GM23338 (cell line): ENCODE data around the gene SERP1. TPM values are rescaled to one million over a fixed set of nuclear protein-coding genes. Genes with fewer than 3 reads are reported as not detected.

Experiments used
- ATAC-seq: fragments of 200-7000 bp; cut with Tn5 transposase; 3 replicates; pipeline ENCODE4 v1.9.1; 2020
- DNase-seq: peaks from one replicate; pipeline ENCODE4 v3.0.0-alpha.2; 2015; ENCODE audit warnings: low spot score
- H2AFZ ChIP-seq: fragments of 200-600 bp; sonication (generic); 2 replicates; pipeline ENCODE4 v1.8.0; 2016; ENCODE audit warnings: antibody characterized with exemption, mild to moderate bottlenecking, moderate library complexity
- H3F3A ChIP-seq: fragments of 200-600 bp; sonication (generic); replicated peaks from 2 replicates; pipeline ENCODE4 v1.8.0; 2017; ENCODE audit warnings: antibody characterized with exemption, mixed run types, low read depth
- H3K27ac ChIP-seq: fragments of 200-600 bp; sonication (generic); 2 replicates; pipeline ENCODE4 v1.6.1; 2016; ENCODE audit warnings: low read depth
- H3K27me3 ChIP-seq: fragments of 200-600 bp; sonication (generic); 2 replicates; pipeline ENCODE4 v1.8.0; 2016; ENCODE audit warnings: mild to moderate bottlenecking, mixed run types, moderate library complexity; ENCODE audit not compliant: insufficient read depth
- H3K36me3 ChIP-seq: fragments of 200-600 bp; sonication (generic); 2 replicates; pipeline ENCODE4 v1.8.0; 2016; ENCODE audit warnings: mild to moderate bottlenecking; ENCODE audit not compliant: insufficient read depth
- H3K4me1 ChIP-seq: fragments of 200-600 bp; sonication (generic); 2 replicates; pipeline ENCODE4 v1.8.0; 2016; ENCODE audit warnings: mild to moderate bottlenecking, moderate library complexity; ENCODE audit not compliant: insufficient read depth
- H3K4me2 ChIP-seq: fragments of 200-600 bp; sonication (generic); 2 replicates; pipeline ENCODE4 v1.7.1; 2017; ENCODE audit warnings: mixed run types
- H3K4me3 ChIP-seq: fragments of 200-600 bp; sonication (generic); 2 replicates; pipeline ENCODE4 v1.6.1; 2016; ENCODE audit warnings: mixed run types
- H3K79me2 ChIP-seq: fragments of 200-600 bp; sonication (generic); replicated peaks from 2 replicates; pipeline ENCODE4 v1.8.0; 2017; ENCODE audit warnings: mild to moderate bottlenecking; ENCODE audit not compliant: insufficient read depth
- H3K9me2 ChIP-seq: fragments of 200-600 bp; sonication (generic); 2 replicates; pipeline ENCODE4 v1.8.0; 2017; ENCODE audit not compliant: insufficient read depth
- H4K20me1 ChIP-seq: fragments of 200-600 bp; sonication (generic); replicated peaks from 2 replicates; pipeline ENCODE4 v1.8.0; 2017; ENCODE audit warnings: mild to moderate bottlenecking; ENCODE audit not compliant: insufficient read depth
- H3K27ac Mint-ChIP-seq: 2 replicates; pipeline ENCODE4 v1.8.0; 2020; ENCODE audit warnings: inconsistent platforms, mild to moderate bottlenecking, moderate library complexity, mixed read lengths
- H3K27me3 Mint-ChIP-seq: 3 replicates; pipeline ENCODE4 v1.8.0; 2022; ENCODE audit warnings: low read depth, mild to moderate bottlenecking, moderate library complexity, mixed read lengths, inconsistent platforms; ENCODE audit not compliant: insufficient read depth, poor library complexity
- H3K36me3 Mint-ChIP-seq: 3 replicates; pipeline ENCODE4 v1.8.0; 2021; ENCODE audit warnings: low read depth, mild to moderate bottlenecking, inconsistent platforms, moderate library complexity, mixed read lengths
- H3K4me1 Mint-ChIP-seq: 3 replicates; pipeline ENCODE4 v1.8.0; 2020; ENCODE audit warnings: mild to moderate bottlenecking, inconsistent platforms, mixed read lengths
- H3K4me3 Mint-ChIP-seq: 3 replicates; pipeline ENCODE4 v1.8.0; 2021; ENCODE audit warnings: moderate library complexity, mild to moderate bottlenecking, inconsistent platforms, mixed read lengths
- H3K9me3 Mint-ChIP-seq: 3 replicates; pipeline ENCODE4 v1.8.0; 2020; ENCODE audit warnings: moderate library complexity, mild to moderate bottlenecking, inconsistent platforms, mixed read lengths
- CREB1 ChIP-seq: fragments of 250-450 bp; sonication (Bioruptor Pico); IDR thresholded peaks from 2 replicates; pipeline ENCODE4 v1.5.0; 2020; ENCODE audit warnings: low read depth, mild to moderate bottlenecking, moderate library complexity
- EZH2phosphoT487 ChIP-seq: fragments of 200-600 bp; sonication (generic); IDR thresholded peaks from one replicate; pipeline ENCODE4 v1.8.1; 2018; ENCODE audit warnings: antibody characterized with exemption; ENCODE audit not compliant: unreplicated experiment
- JUNB ChIP-seq: IDR thresholded peaks from one replicate; pipeline ENCODE4 v1.6.1; 2016; ENCODE audit warnings: antibody characterized with exemption; ENCODE audit not compliant: unreplicated experiment
- NANOG ChIP-seq: IDR thresholded peaks from 2 replicates; pipeline ENCODE4 v1.6.1; 2016; ENCODE audit warnings: antibody characterized with exemption, borderline replicate concordance
- STAT1 ChIP-seq: IDR thresholded peaks from one replicate; pipeline ENCODE4 v1.6.1; 2016; ENCODE audit warnings: antibody characterized with exemption; ENCODE audit not compliant: unreplicated experiment
- ZNF114 ChIP-seq: fragments of 250-450 bp; sonication (Bioruptor Pico); IDR thresholded peaks from 2 replicates; pipeline ENCODE4 v1.5.0; 2020; ENCODE audit warnings: mild to moderate bottlenecking, moderate library complexity
- polyA plus RNA-seq: library from polyadenylated mRNA; unstranded; fragments of >200 nt; fragmentation: Nextera tagmentation; extraction: Ambion mirVana; gene quantifications from 2 replicates; pipeline ENCODE4 v1.2.1, GENCODE V29; 2016
- total RNA-seq: library from RNA; depleted of rRNA; stranded (reverse); fragments of >200 nt; shearing (Covaris generic); gene quantifications from 2 replicates; pipeline ENCODE4 v1.2.3, GENCODE V29; 2014
- TF ChIP-seq, protein P1 (sequence below): IDR thresholded peaks from one replicate; pipeline ENCODE4 v1.6.1; 2018; ENCODE audit warnings: antibody characterized with exemption; ENCODE audit not compliant: unreplicated experiment

The SERP1 gene
- total and polyA plus RNA-seq, 2 experiments from 2014 or later, result 211 to 252 TPM

DNA sequence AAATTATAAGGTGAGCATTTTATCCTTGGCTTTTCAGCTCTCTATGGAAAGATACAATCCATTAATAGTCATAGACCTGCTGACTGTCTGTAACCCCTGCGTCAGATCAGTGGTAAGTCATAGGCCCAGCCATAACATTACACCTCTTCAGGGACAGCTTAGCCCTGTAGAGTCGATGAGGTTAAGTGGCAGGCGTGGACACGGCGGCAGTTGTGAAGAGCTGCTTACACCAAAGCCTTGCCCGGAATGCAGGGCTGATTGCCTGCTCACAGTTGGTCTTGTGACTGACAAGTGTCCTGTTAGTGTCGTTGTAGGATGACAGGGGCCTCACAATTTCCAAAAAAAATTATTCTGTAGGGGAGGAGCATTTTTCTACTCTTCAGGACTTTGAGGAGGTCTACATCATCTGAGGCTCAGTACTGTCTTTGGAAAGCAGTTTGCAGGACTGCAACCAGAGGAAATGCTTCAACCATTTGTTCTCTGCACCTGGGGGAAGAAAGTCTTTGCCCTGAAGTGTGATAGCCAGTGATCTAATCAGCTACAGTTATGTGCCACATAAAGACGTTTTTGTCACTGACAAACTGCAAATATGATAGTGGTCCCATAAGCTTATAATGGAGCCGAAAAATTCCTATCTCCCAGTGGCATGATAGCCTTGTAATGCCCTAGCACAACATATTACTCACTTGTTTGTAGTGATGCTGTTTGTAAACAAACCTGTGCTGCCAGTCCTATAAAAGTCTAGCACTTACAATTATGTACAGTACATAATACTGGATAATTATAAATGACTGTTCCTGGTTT, 41.9 kb upstream of the SERP1 start:
- H3K4me3 Mint-ChIP-seq, result no peak overlapping the region
- Histone ChIP-seq H3K4me2 (no peak overlapping the region), H3K27ac (peak overlapping the region; percentile 41; the same call in 1 of the 2 replicates), H2AFZ (no peak overlapping the region), H3K4me3 (no peak overlapping the region), H3K4me1 (no peaks in the 10 kb centered on the region), H3K27me3 (no peaks in the 10 kb centered on the region), H3K79me2 (peaks cover 4% of the 10 kb centered on the region; the same call in 1 of the 2 replicates), H3K9me2 (no peaks in the 10 kb centered on the region), H3F3A (0 out of 2 replicates have a peak, but pooled peaks cover 3% of the 10 kb centered on the region), H3K36me3 (peaks cover 12% of the 10 kb centered on the region; the same call in 1 of the 2 replicates), H4K20me1 (0 out of 2 replicates have a peak, but pooled peaks cover 8% of the 10 kb centered on the region)
- TF ChIP-seq JUNB, result no peak
- no peak for TF ChIP-seq NANOG
- no peak for TF ChIP-seq ZNF114 (CRISPR knock-in tag)
- no peak for TF ChIP-seq STAT1
- no peak for TF ChIP-seq CREB1 (CRISPR knock-in tag)
- no peak for TF ChIP-seq EZH2phosphoT487
- TF ChIP-seq, protein P1, sequence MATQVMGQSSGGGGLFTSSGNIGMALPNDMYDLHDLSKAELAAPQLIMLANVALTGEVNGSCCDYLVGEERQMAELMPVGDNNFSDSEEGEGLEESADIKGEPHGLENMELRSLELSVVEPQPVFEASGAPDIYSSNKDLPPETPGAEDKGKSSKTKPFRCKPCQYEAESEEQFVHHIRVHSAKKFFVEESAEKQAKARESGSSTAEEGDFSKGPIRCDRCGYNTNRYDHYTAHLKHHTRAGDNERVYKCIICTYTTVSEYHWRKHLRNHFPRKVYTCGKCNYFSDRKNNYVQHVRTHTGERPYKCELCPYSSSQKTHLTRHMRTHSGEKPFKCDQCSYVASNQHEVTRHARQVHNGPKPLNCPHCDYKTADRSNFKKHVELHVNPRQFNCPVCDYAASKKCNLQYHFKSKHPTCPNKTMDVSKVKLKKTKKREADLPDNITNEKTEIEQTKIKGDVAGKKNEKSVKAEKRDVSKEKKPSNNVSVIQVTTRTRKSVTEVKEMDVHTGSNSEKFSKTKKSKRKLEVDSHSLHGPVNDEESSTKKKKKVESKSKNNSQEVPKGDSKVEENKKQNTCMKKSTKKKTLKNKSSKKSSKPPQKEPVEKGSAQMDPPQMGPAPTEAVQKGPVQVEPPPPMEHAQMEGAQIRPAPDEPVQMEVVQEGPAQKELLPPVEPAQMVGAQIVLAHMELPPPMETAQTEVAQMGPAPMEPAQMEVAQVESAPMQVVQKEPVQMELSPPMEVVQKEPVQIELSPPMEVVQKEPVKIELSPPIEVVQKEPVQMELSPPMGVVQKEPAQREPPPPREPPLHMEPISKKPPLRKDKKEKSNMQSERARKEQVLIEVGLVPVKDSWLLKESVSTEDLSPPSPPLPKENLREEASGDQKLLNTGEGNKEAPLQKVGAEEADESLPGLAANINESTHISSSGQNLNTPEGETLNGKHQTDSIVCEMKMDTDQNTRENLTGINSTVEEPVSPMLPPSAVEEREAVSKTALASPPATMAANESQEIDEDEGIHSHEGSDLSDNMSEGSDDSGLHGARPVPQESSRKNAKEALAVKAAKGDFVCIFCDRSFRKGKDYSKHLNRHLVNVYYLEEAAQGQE, result no peak
- H3K27ac Mint-ChIP-seq, result no peak overlapping the region
- peaks cover 24% of the 10 kb centered on the region; the same call in 2 of the 3 replicates for H3K36me3 Mint-ChIP-seq
- H3K4me1 Mint-ChIP-seq, result peaks cover 3% of the 10 kb centered on the region; the same call in 2 of the 3 replicates
- H3K9me3 Mint-ChIP-seq, result no peaks in the 10 kb centered on the region
- ATAC-seq (peak; percentile 69), DNase-seq (no peak)
- peaks cover 1% of the 10 kb centered on the region for H3K27me3 Mint-ChIP-seq

DNA sequence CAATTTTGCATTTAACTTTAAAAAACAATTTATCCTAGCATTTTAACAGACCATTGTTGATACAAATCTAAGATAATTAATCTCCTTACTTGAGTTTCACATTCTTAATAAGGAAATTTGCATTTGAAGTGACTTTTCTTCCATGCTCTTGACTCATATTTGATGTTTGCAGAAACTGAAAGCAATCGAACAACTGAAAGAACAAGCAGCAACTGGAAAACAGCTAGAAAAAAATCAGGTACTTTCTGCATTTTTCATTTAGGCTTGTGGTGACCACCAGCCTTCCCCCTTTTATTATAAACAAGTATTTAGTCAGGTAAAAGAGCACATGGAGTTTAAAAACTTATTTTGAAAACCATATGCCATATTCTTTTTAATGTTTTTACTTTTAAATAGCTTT, 36.7 kb upstream of the SERP1 start:
- Mint-ChIP-seq H3K4me3 (no peak overlapping the region), H3K27ac (no peak overlapping the region)
- H3K36me3 ChIP-seq, result peaks cover 30% of the 10 kb centered on the region; the same call in 1 of the 2 replicates

More for the DNA sequence above, 36.7 kb upstream of the SERP1 start:
- H3K9me3 Mint-ChIP-seq, result no peaks in the 10 kb centered on the region
- H3K27me3 Mint-ChIP-seq, result peaks cover 1% of the 10 kb centered on the region
- DNase-seq (no peak), ATAC-seq (no peak)
- TF ChIP-seq CREB1 (CRISPR knock-in tag), result no peak
- peaks cover 55% of the 10 kb centered on the region for H3K36me3 Mint-ChIP-seq
- no peak overlapping the region for H3K27ac ChIP-seq
- H3K4me1 ChIP-seq, result no peaks in the 10 kb centered on the region
- H4K20me1 ChIP-seq, result no peaks in the 10 kb centered on the region; the same call in 1 of the 2 replicates
- H3K79me2 ChIP-seq, result no peaks in the 10 kb centered on the region
- H2AFZ ChIP-seq, result no peak overlapping the region
- H3K4me3 ChIP-seq, result no peak overlapping the region
- no peaks in the 10 kb centered on the region for H3K27me3 ChIP-seq
- no peaks in the 10 kb centered on the region for H3K9me2 ChIP-seq
- no peaks in the 10 kb centered on the region for H3K4me1 Mint-ChIP-seq
- H3K4me2 ChIP-seq, result no peak overlapping the region
- 0 out of 2 replicates have a peak, but pooled peaks cover 3% of the 10 kb centered on the region for H3F3A ChIP-seq
